Retinal pigment epithelial cell (primary cell): ENCODE measurements around the gene PHF13.

Experiments
- DNase-seq: peaks from one replicate; pipeline ENCODE4 v3.0.0-alpha.2; 2010; ENCODE audit warnings: low read depth
- H3K4me3 ChIP-seq: 2 replicates; pipeline ENCODE4 v1.5.1; 2011; ENCODE audit warnings: mild to moderate bottlenecking, low read length, control low read depth, moderate library complexity
- TF ChIP-seq, protein P1 (sequence below): conservative IDR thresholded peaks from 2 replicates; pipeline ENCODE4 v1.5.1; 2011; ENCODE audit warnings: low read depth, low read length, control low read depth, inconsistent platforms

The PHF13 gene

GRCh38 chr1:6581561-6582305 is 31.8 kb upstream of the PHF13 start:
- DNase-seq, result no peak
- TF ChIP-seq, protein P1, sequence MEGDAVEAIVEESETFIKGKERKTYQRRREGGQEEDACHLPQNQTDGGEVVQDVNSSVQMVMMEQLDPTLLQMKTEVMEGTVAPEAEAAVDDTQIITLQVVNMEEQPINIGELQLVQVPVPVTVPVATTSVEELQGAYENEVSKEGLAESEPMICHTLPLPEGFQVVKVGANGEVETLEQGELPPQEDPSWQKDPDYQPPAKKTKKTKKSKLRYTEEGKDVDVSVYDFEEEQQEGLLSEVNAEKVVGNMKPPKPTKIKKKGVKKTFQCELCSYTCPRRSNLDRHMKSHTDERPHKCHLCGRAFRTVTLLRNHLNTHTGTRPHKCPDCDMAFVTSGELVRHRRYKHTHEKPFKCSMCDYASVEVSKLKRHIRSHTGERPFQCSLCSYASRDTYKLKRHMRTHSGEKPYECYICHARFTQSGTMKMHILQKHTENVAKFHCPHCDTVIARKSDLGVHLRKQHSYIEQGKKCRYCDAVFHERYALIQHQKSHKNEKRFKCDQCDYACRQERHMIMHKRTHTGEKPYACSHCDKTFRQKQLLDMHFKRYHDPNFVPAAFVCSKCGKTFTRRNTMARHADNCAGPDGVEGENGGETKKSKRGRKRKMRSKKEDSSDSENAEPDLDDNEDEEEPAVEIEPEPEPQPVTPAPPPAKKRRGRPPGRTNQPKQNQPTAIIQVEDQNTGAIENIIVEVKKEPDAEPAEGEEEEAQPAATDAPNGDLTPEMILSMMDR, result no peak
- H3K4me3 ChIP-seq, result no peak overlapping the region

DNA sequence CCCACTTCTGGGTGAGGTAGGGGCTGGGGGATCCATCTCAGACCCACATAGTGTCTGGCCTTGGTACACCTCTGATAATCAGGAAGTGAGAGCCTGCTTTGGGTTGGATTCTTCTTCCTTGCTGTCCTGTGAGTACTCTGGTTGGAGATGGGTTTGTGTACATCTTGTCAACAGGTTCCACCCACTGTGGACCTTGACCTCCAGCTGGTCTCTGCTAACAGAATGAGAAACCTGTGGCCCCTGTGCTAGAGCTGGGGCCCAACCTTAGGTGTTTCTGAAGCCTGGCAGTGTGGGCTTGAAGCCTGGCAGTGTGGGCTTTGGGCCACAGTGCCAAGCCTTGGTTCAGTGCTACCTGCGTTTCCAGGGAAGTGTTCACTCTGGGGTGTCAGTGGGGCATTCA is 31.2 kb upstream of the PHF13 start:
- H3K4me3 ChIP-seq, result no peak overlapping the region
- DNase-seq, result no peak
- TF ChIP-seq, protein P1, result no peak

- DNase-seq, result no peak
- TF ChIP-seq, protein P1, result no peak
- no peak overlapping the region for H3K4me3 ChIP-seq
Measured at GRCh38 chr1:6584126-6585080, 29.1 kb upstream of the PHF13 start.

GRCh38 chr1:6585081-6585722 is 28.3 kb upstream of the PHF13 start:
- H3K4me3 ChIP-seq, result no peak overlapping the region
- no peak for DNase-seq
- TF ChIP-seq, protein P1, result no peak

DNA sequence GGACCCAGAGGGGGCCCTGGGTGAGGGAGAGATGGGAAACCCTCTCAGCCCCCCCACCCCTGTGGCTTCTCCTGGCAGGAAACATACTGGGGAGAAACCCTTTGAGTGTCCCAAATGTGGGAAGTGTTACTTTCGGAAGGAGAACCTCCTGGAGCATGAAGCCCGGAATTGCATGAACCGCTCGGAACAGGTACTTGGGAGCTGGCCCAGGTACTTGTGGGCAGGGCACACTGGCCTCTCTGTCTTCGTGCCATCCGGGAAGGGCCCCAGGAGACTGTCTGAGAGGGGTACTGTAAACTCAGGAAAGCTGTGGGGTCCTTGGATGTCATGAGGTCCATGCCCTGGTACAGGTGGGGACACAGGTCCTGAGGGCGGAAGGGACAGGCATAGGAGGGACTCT is 27.7 kb upstream of the PHF13 start:
- no peak for DNase-seq
- TF ChIP-seq, protein P1, result no peak
- no peak overlapping the region for H3K4me3 ChIP-seq

GRCh38 chr1:6586404-6586816 is 27.1 kb upstream of the PHF13 start:
- DNase-seq, result no peak
- H3K4me3 ChIP-seq, result no peak overlapping the region
- TF ChIP-seq, protein P1, result no peak
